OCI-LY3 (cell line): ENCODE data around the gene TLL2.

Source experiments
- CTCF ChIP-seq: fragments of 200-600, 300-600 bp; sonication (generic); IDR thresholded peaks from 2 replicates; pipeline ENCODE4 v1.5.1; 2014; ENCODE audit warnings: antibody characterized with exemption, low read length, low read depth
- EZH2phosphoT487 ChIP-seq: fragments of 200-600 bp; shearing (Covaris generic); IDR thresholded peaks from 2 replicates; pipeline ENCODE4 v1.6.1; 2018; ENCODE audit warnings: antibody characterized with exemption, mixed run types, low read depth

DNA sequence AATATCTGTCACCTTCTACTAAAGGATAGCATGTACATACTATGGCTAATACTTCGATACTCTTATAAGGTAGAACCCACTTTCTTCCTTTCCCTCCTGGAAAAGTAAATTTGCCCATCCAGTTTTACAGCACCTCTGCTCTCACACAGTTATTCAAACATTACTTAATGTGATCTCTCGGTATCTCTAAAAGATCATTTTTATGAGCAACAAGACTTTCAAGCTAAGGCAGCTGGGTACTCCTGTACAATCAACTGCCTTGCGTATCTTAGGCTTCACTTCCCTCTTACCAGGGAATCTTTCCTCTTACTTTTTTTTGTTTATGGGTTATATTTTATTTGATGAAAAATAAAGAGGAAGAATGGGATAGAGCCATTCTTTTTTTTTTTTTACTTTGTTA is 26.5 kb upstream of the TLL2 start:
- TF ChIP-seq CTCF: no peak
- no peak for TF ChIP-seq EZH2phosphoT487
